HG03045 (cell line): ENCODE data around the gene AKAP6.

Experiments used
- ATAC-seq: cut with Tn5 transposase; IDR thresholded peaks from one replicate; pipeline ENCODE4 v1.9.1; 2021; ENCODE audit warnings: mild to moderate bottlenecking, moderate library complexity; ENCODE audit not compliant: unreplicated experiment

AKAP6 gene

GRCh38 chr14:32800320-32800719 lies 471.2 kb downstream of the AKAP6 start:
- ATAC-seq, result no peak

GRCh38 chr14:32802295-32802694 lies 473.2 kb downstream of the AKAP6 start:
- no peak for ATAC-seq

- no peak for ATAC-seq
These were observed 476.9 kb downstream of the AKAP6 start for GRCh38 chr14:32805979-32806378.

- no peak for ATAC-seq
These were observed 479.5 kb downstream of the AKAP6 start for GRCh38 chr14:32808644-32809043.

- ATAC-seq, result no peak
These were observed 480.2 kb downstream of the AKAP6 start for GRCh38 chr14:32809255-32809654.

- ATAC-seq, result no peak
These were observed 484.3 kb downstream of the AKAP6 start for GRCh38 chr14:32813401-32813800.

GRCh38 chr14:32814721-32815120 lies 485.6 kb downstream of the AKAP6 start:
- no peak for ATAC-seq

- ATAC-seq, result no peak
These were observed 487.5 kb downstream of the AKAP6 start for GRCh38 chr14:32816588-32816987.

GRCh38 chr14:32817780-32818179 lies 488.7 kb downstream of the AKAP6 start:
- no peak for ATAC-seq

- ATAC-seq, result no peak
These were observed 489.5 kb downstream of the AKAP6 start for GRCh38 chr14:32818581-32818980.

GRCh38 chr14:32820181-32820580 lies 491.1 kb downstream of the AKAP6 start:
- ATAC-seq, result no peak

GRCh38 chr14:32820682-32821081 lies 491.6 kb downstream of the AKAP6 start:
- no peak for ATAC-seq

- no peak for ATAC-seq
These were observed 493.0 kb downstream of the AKAP6 start for GRCh38 chr14:32821964-32822653.

GRCh38 chr14:32823706-32824105 lies 494.6 kb downstream of the AKAP6 start:
- no peak for ATAC-seq

GRCh38 chr14:32824195-32824594 lies 495.1 kb downstream of the AKAP6 start:
- ATAC-seq, result no peak

GRCh38 chr14:32825058-32825457 lies 496.0 kb downstream of the AKAP6 start:
- no peak for ATAC-seq

- no peak for ATAC-seq
These were observed 497.4 kb downstream of the AKAP6 start for GRCh38 chr14:32826404-32827082.

- ATAC-seq, result no peak
These were observed 498.4 kb downstream of the AKAP6 start for GRCh38 chr14:32827514-32827913.

- no peak for ATAC-seq
These were observed 506.8 kb downstream of the AKAP6 start for GRCh38 chr14:32835924-32836323.

GRCh38 chr14:32841698-32842097 lies 512.6 kb downstream of the AKAP6 start:
- ATAC-seq, result no peak

GRCh38 chr14:32846821-32847365 lies 517.8 kb downstream of the AKAP6 start:
- ATAC-seq, result no peak

- no peak for ATAC-seq
These were observed 518.8 kb downstream of the AKAP6 start for GRCh38 chr14:32847867-32848266.
